ENCODE data around the gene MAD1L1. TPM values are rescaled to one million over a fixed set of nuclear protein-coding genes. Genes with fewer than 3 reads are reported as not detected.

MAD1L1 gene
- total and polyA plus RNA-seq, 2 experiments from 2014 or later, result 38.2 to 69.8 TPM

GRCh38 chr7:2219606-2220005 is 13.1 kb downstream of the MAD1L1 start:
- Histone ChIP-seq H3F3A (ENCODE audit: insufficient read depth) (no peaks in the 10 kb centered on the region), H3K4me2 (ENCODE audit: unreplicated experiment) (no peak overlapping the region), H3K27me3 (replicated peaks; ENCODE audit: insufficient read depth) (no peaks in the 10 kb centered on the region), H3K9me3 (ENCODE audit: low read depth) (no peaks in the 10 kb centered on the region), H3K9ac (no peak overlapping the region), H2AFZ (no peak overlapping the region), H3K4me1 (ENCODE audit: insufficient read depth) (no peaks in the 10 kb centered on the region), H4K20me1 (ENCODE audit: insufficient read depth) (no peaks in the 10 kb centered on the region), H3K79me2 (ENCODE audit: insufficient read depth) (no peaks in the 10 kb centered on the region), H3K36me3 (ENCODE audit: low read depth) (no peaks in the 10 kb centered on the region; the same call in 1 of the 2 replicates), H3K27ac (no peak overlapping the region), H3K9me2 (ENCODE audit: insufficient read depth) (no peaks in the 10 kb centered on the region), H3K4me3 (no peak overlapping the region)
- no peak for DNase-seq
- TF ChIP-seq EZH2phosphoT487 (IDR thresholded peaks at IDR 0.05; ENCODE audit: insufficient read depth, low read depth) (no peak), EZH2 (IDR thresholded peaks at IDR 0.05; ENCODE audit: insufficient read depth, poor library complexity, severe bottlenecking) (no peak)
- 74 to 85% methylated on average over 5 to 8 of the region's 8 CpGs for WGBS, 2 experiments (ENCODE audit: low coverage in 1 of 2, low lambda C conversion rate in 2 of 2, missing lambda C conversion rate in 2 of 2)
- in situ Hi-C loops (cut with MboI), result loop anchor here (10.0 kb wide), 1 partner anchor 635 kb away; no protein-coding TSS in a partner anchor

- Histone ChIP-seq H3K36me3 (ENCODE audit: low read depth) (no peaks in the 10 kb centered on the region; the same call in 1 of the 2 replicates), H3K4me2 (ENCODE audit: unreplicated experiment) (no peak overlapping the region)
These were observed 13.6 kb downstream of the MAD1L1 start for GRCh38 chr7:2219136-2219535.

GRCh38 chr7:2218444-2218785 is 14.3 kb downstream of the MAD1L1 start:
- WGBS, 2 experiments (ENCODE audit: low coverage in 1 of 2, low lambda C conversion rate in 2 of 2, missing lambda C conversion rate in 2 of 2), result 93 to 94% methylated on average over 9 of the region's 9 CpGs
- Histone ChIP-seq H3K9me2 (ENCODE audit: insufficient read depth) (no peaks in the 10 kb centered on the region), H3K9me3 (ENCODE audit: low read depth) (no peaks in the 10 kb centered on the region), H3K9ac (no peak overlapping the region), H3K27ac (no peak overlapping the region), H2AFZ (no peak overlapping the region), H3K79me2 (ENCODE audit: insufficient read depth) (no peaks in the 10 kb centered on the region), H3F3A (ENCODE audit: insufficient read depth) (no peaks in the 10 kb centered on the region), H3K4me2 (ENCODE audit: unreplicated experiment) (no peak overlapping the region), H3K4me3 (no peak overlapping the region), H3K36me3 (ENCODE audit: low read depth) (no peaks in the 10 kb centered on the region; the same call in 1 of the 2 replicates), H3K4me1 (ENCODE audit: insufficient read depth) (no peaks in the 10 kb centered on the region), H3K27me3 (replicated peaks; ENCODE audit: insufficient read depth) (no peaks in the 10 kb centered on the region), H4K20me1 (ENCODE audit: insufficient read depth) (no peaks in the 10 kb centered on the region)
- DNase-seq, result no peak
- in situ Hi-C loops (cut with MboI), result loop anchor here (10.0 kb wide), 1 partner anchor 634 kb away; no protein-coding TSS in a partner anchor
- TF ChIP-seq EZH2 (IDR thresholded peaks at IDR 0.05; ENCODE audit: insufficient read depth, poor library complexity, severe bottlenecking) (no peak), EZH2phosphoT487 (IDR thresholded peaks at IDR 0.05; ENCODE audit: insufficient read depth, low read depth) (no peak)

More at GRCh38 chr7:2219136-2219535, 13.6 kb downstream of the MAD1L1 start:
- no peaks in the 10 kb centered on the region for H3K4me1 ChIP-seq (ENCODE audit: insufficient read depth)
- no peak overlapping the region for H3K9ac ChIP-seq
- WGBS, 2 experiments (ENCODE audit: low coverage in 1 of 2, low lambda C conversion rate in 2 of 2, missing lambda C conversion rate in 2 of 2), result 92 to 99% methylated on average over 11 to 15 of the region's 15 CpGs
- H2AFZ ChIP-seq, result no peak overlapping the region
- H3K79me2 ChIP-seq (ENCODE audit: insufficient read depth), result no peaks in the 10 kb centered on the region
- no peak overlapping the region for H3K27ac ChIP-seq
- no peaks in the 10 kb centered on the region for H3K9me2 ChIP-seq (ENCODE audit: insufficient read depth)
- H3K4me3 ChIP-seq, result no peak overlapping the region
- in situ Hi-C loops (cut with MboI), result loop anchor here (10.0 kb wide), 1 partner anchor 634 kb away; no protein-coding TSS in a partner anchor
- no peaks in the 10 kb centered on the region for H3K27me3 ChIP-seq (replicated peaks; ENCODE audit: insufficient read depth)
- no peak for DNase-seq
- H4K20me1 ChIP-seq (ENCODE audit: insufficient read depth), result no peaks in the 10 kb centered on the region
- TF ChIP-seq EZH2 (IDR thresholded peaks at IDR 0.05; ENCODE audit: insufficient read depth, poor library complexity, severe bottlenecking) (no peak), EZH2phosphoT487 (IDR thresholded peaks at IDR 0.05; ENCODE audit: insufficient read depth, low read depth) (no peak)
- H3K9me3 ChIP-seq (ENCODE audit: low read depth), result no peaks in the 10 kb centered on the region
- H3F3A ChIP-seq (ENCODE audit: insufficient read depth), result no peaks in the 10 kb centered on the region

GRCh38 chr7:2217716-2218443 is 14.9 kb downstream of the MAD1L1 start:
- Histone ChIP-seq H3K27ac (no peak overlapping the region), H3K4me1 (ENCODE audit: insufficient read depth) (no peaks in the 10 kb centered on the region), H4K20me1 (ENCODE audit: insufficient read depth) (no peaks in the 10 kb centered on the region), H3K79me2 (ENCODE audit: insufficient read depth) (no peaks in the 10 kb centered on the region), H3F3A (ENCODE audit: insufficient read depth) (no peaks in the 10 kb centered on the region), H3K4me2 (ENCODE audit: unreplicated experiment) (no peak overlapping the region), H3K36me3 (ENCODE audit: low read depth) (no peaks in the 10 kb centered on the region; the same call in 1 of the 2 replicates), H2AFZ (no peak overlapping the region), H3K9ac (no peak overlapping the region), H3K4me3 (no peak overlapping the region), H3K9me3 (ENCODE audit: low read depth) (no peaks in the 10 kb centered on the region), H3K9me2 (ENCODE audit: insufficient read depth) (no peaks in the 10 kb centered on the region), H3K27me3 (replicated peaks; ENCODE audit: insufficient read depth) (no peaks in the 10 kb centered on the region)
- 78 to 84% methylated on average over 18 to 19 of the region's 19 CpGs for WGBS, 2 experiments (ENCODE audit: low coverage in 1 of 2, low lambda C conversion rate in 2 of 2, missing lambda C conversion rate in 2 of 2)
- DNase-seq, result peak; percentile 21
- TF ChIP-seq EZH2 (IDR thresholded peaks at IDR 0.05; ENCODE audit: insufficient read depth, poor library complexity, severe bottlenecking) (no peak), EZH2phosphoT487 (IDR thresholded peaks at IDR 0.05; ENCODE audit: insufficient read depth, low read depth) (no peak)
- in situ Hi-C loops (cut with MboI), result loop anchor here (10.0 kb wide), 1 partner anchor 633 kb away; no protein-coding TSS in a partner anchor
